ENCODE results near the gene TVP23A.

DNA sequence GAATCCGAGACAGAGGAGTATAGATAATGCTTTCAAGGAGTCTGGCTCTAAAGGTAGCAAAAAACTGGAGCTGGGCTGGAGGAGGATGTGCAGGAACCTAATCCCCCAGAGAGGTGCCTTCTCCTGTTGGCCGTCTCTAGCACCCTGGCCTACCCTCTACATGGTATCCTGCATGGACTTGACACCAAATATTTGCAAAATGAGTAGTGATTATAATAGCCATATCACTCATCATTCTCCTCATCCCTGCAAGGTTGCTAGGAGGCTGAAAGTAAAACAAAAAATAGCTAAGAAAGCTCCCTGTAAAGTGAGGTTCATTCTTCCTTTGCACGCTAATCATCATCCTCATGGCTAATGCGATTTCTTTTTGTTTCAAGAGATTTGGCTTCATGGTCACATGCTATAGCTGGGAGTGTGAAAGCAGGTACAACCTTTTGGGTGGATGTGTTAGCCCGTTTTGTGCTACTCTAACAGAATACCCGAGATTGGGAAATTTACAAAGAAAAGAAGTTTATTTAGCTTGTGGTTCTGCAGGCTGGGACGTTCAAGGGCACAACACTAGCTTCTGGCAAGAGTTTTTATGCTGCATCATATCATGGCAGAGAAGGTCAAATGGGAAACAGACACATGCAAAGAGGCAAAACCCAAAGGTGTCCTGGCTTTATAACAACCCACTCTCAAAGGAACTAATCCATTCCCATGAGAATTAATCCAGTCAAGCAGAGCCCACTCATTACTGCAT lies 31.3 kb upstream of the TVP23A start:
- TF ChIP-seq, protein P1, sequence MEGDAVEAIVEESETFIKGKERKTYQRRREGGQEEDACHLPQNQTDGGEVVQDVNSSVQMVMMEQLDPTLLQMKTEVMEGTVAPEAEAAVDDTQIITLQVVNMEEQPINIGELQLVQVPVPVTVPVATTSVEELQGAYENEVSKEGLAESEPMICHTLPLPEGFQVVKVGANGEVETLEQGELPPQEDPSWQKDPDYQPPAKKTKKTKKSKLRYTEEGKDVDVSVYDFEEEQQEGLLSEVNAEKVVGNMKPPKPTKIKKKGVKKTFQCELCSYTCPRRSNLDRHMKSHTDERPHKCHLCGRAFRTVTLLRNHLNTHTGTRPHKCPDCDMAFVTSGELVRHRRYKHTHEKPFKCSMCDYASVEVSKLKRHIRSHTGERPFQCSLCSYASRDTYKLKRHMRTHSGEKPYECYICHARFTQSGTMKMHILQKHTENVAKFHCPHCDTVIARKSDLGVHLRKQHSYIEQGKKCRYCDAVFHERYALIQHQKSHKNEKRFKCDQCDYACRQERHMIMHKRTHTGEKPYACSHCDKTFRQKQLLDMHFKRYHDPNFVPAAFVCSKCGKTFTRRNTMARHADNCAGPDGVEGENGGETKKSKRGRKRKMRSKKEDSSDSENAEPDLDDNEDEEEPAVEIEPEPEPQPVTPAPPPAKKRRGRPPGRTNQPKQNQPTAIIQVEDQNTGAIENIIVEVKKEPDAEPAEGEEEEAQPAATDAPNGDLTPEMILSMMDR (IDR thresholded peaks at IDR 0.05): no peak
- TF ChIP-seq ZFX (IDR thresholded peaks at IDR 0.05; ENCODE audit: borderline replicate concordance): no peak
